ENCODE measurements around the gene IDUA.

GRCh38 chr4:1036976-1037810, 50.3 kb downstream of the IDUA start:
- TF ChIP-seq CTCF (IDR thresholded peaks at IDR 0.05) (no peak), POLR2A (IDR thresholded peaks at IDR 0.05) (no peak)

Measured in Peyer's patch (tissue), 4 donors.